Measurements from ENCODE around the gene HOOK2. TPM values are rescaled to one million over a fixed set of nuclear protein-coding genes. Genes with fewer than 3 reads are reported as not detected.
A peak's percentile ranks its signal among the peaks of the same experiment; 100 is the strongest.

Gene HOOK2
- total and polyA plus RNA-seq, 2 experiments from 2014 or later, result 70.5 to 113 TPM

GRCh38 chr19:12785431-12786031 lies 10.2 kb upstream of the HOOK2 start:
- no peaks in the 10 kb centered on the region for H3K79me2 ChIP-seq
- H3K4me1 ChIP-seq (ENCODE audit: insufficient read depth), result peaks cover 69% of the 10 kb centered on the region
- DNase-seq (ENCODE audit: low spot score), result no peak
- peak overlapping the region; percentile 99 for H3K27ac ChIP-seq
- no peak overlapping the region for H3K4me3 ChIP-seq
- H3K36me3 ChIP-seq (replicated peaks; ENCODE audit: insufficient read depth, low read depth), result no peaks in the 10 kb centered on the region
- no peaks in the 10 kb centered on the region for H4K20me1 ChIP-seq (ENCODE audit: insufficient read depth, poor library complexity, severe bottlenecking)
- no peak for TF ChIP-seq CTCF (IDR thresholded peaks at IDR 0.05; ENCODE audit: poor library complexity)
- TF ChIP-seq EZH2 (IDR thresholded peaks at IDR 0.05; ENCODE audit: borderline replicate concordance), result no peak
- TF ChIP-seq EZH2phosphoT487 (IDR thresholded peaks at IDR 0.05; ENCODE audit: low read depth, severe bottlenecking, unreplicated experiment), result no peak
- H2AFZ ChIP-seq, result no peak overlapping the region
- H3K9me3 ChIP-seq (ENCODE audit: low read depth), result no peaks in the 10 kb centered on the region
- H3K9me2 ChIP-seq (replicated peaks; ENCODE audit: insufficient read depth), result no peaks in the 10 kb centered on the region
- WGBS (ENCODE audit: low lambda C conversion rate, missing lambda C conversion rate), result 86% methylated on average over 4 of the region's 4 CpGs
- peak overlapping the region; percentile 98 for H3K4me2 ChIP-seq
- no peaks in the 10 kb centered on the region for H3K27me3 ChIP-seq

GRCh38 chr19:12784871-12785430 lies 9.6 kb upstream of the HOOK2 start:
- Histone ChIP-seq H3K36me3 (replicated peaks; ENCODE audit: insufficient read depth, low read depth) (no peaks in the 10 kb centered on the region), H3K27ac (peak overlapping the region; percentile 99), H2AFZ (no peak overlapping the region), H3K4me3 (no peak overlapping the region), H4K20me1 (ENCODE audit: insufficient read depth, poor library complexity, severe bottlenecking) (no peaks in the 10 kb centered on the region), H3K4me1 (ENCODE audit: insufficient read depth) (peaks cover 69% of the 10 kb centered on the region), H3K9me3 (ENCODE audit: low read depth) (no peaks in the 10 kb centered on the region), H3K4me2 (peak overlapping the region; percentile 98), H3K9me2 (replicated peaks; ENCODE audit: insufficient read depth) (no peaks in the 10 kb centered on the region), H3K27me3 (no peaks in the 10 kb centered on the region), H3K79me2 (no peaks in the 10 kb centered on the region)
- TF ChIP-seq EZH2phosphoT487 (IDR thresholded peaks at IDR 0.05; ENCODE audit: low read depth, severe bottlenecking, unreplicated experiment), result no peak
- TF ChIP-seq EZH2 (IDR thresholded peaks at IDR 0.05; ENCODE audit: borderline replicate concordance), result no peak
- no peak for TF ChIP-seq CTCF (IDR thresholded peaks at IDR 0.05; ENCODE audit: poor library complexity)
- DNase-seq (ENCODE audit: low spot score), result no peak
- WGBS (ENCODE audit: low lambda C conversion rate, missing lambda C conversion rate), result 64% methylated on average over 5 of the region's 5 CpGs

- Histone ChIP-seq H3K4me2 (peak overlapping the region; percentile 98), H3K27me3 (no peaks in the 10 kb centered on the region), H3K4me1 (ENCODE audit: insufficient read depth) (peaks cover 74% of the 10 kb centered on the region), H3K9me3 (ENCODE audit: low read depth) (no peaks in the 10 kb centered on the region), H2AFZ (no peak overlapping the region), H3K4me3 (no peak overlapping the region), H3K9me2 (replicated peaks; ENCODE audit: insufficient read depth) (no peaks in the 10 kb centered on the region), H3K27ac (peak overlapping the region; percentile 99), H3K79me2 (no peaks in the 10 kb centered on the region), H3K36me3 (replicated peaks; ENCODE audit: insufficient read depth, low read depth) (no peaks in the 10 kb centered on the region), H4K20me1 (ENCODE audit: insufficient read depth, poor library complexity, severe bottlenecking) (no peaks in the 10 kb centered on the region)
- 58% methylated on average over 10 of the region's 10 CpGs for WGBS (ENCODE audit: low lambda C conversion rate, missing lambda C conversion rate)
- DNase-seq (ENCODE audit: low spot score), result no peak
- no peak for TF ChIP-seq CTCF (IDR thresholded peaks at IDR 0.05; ENCODE audit: poor library complexity)
These were observed 9.1 kb upstream of the HOOK2 start for GRCh38 chr19:12784394-12784870.
